KMS-11 (cell line): Measurements from ENCODE around the gene NOL4L.
"Not testable (repeated sequence)": the region's sequence is repeated elsewhere in the genome, so short reads cannot be mapped to it uniquely, and the experiment has no call there.

ENCODE experiments used
- H2AFZ ChIP-seq: fragments of 200-600 bp; sonication (generic); 2 replicates; pipeline ENCODE4 v1.6.1; 2016; ENCODE audit warnings: antibody characterized with exemption, mixed run types, low read depth
- H3K27ac ChIP-seq: fragments of 200-600 bp; sonication (generic); 2 replicates; pipeline ENCODE4 v1.6.1; 2016; ENCODE audit warnings: mild to moderate bottlenecking, mixed run types
- H3K27me3 ChIP-seq: fragments of 200-600 bp; sonication (generic); 2 replicates; pipeline ENCODE4 v1.6.1; 2017; ENCODE audit warnings: mild to moderate bottlenecking, low read depth, mixed run types, moderate library complexity; ENCODE audit not compliant: insufficient read depth
- H3K36me3 ChIP-seq: fragments of 200-600 bp; sonication (generic); 2 replicates; pipeline ENCODE4 v1.6.1; 2017; ENCODE audit warnings: mild to moderate bottlenecking, mixed run types; ENCODE audit not compliant: insufficient read depth
- H3K4me1 ChIP-seq: fragments of 200-600 bp; sonication (generic); 2 replicates; pipeline ENCODE4 v1.6.1; 2016; ENCODE audit warnings: mild to moderate bottlenecking, low read depth, mixed run types; ENCODE audit not compliant: poor library complexity, severe bottlenecking
- H3K4me2 ChIP-seq: fragments of 200-600 bp; sonication (generic); 2 replicates; pipeline ENCODE4 v1.7.0; 2016; ENCODE audit warnings: mild to moderate bottlenecking, mixed run types
- H3K4me3 ChIP-seq: fragments of 200-600 bp; sonication (generic); IDR thresholded peaks from 2 replicates; pipeline ENCODE4 v1.6.1; 2017; ENCODE audit warnings: low read depth, low read length, mixed read lengths; ENCODE audit not compliant: insufficient read depth
- H3K79me2 ChIP-seq: fragments of 200-600 bp; sonication (generic); 2 replicates; pipeline ENCODE4 v1.6.1; 2016; ENCODE audit warnings: low read depth, mixed run types; ENCODE audit not compliant: insufficient read depth
- H3K9ac ChIP-seq: fragments of 200-600 bp; sonication (generic); 2 replicates; pipeline ENCODE4 v1.6.1; 2016; ENCODE audit warnings: mild to moderate bottlenecking, mixed run types
- H4K20me1 ChIP-seq: fragments of 200-600 bp; sonication (generic); 2 replicates; pipeline ENCODE4 v1.6.1; 2016; ENCODE audit warnings: mild to moderate bottlenecking, mixed run types; ENCODE audit not compliant: insufficient read depth
- TF ChIP-seq, protein P1 (sequence below): fragments of 200-600 bp; sonication (generic); conservative IDR thresholded peaks from 2 replicates; pipeline ENCODE4 v1.6.1; 2017; ENCODE audit warnings: low read depth, mild to moderate bottlenecking, antibody characterized with exemption, low read length, moderate library complexity, mixed read lengths

NOL4L gene

GRCh38 chr20:32418376-32418775 lies 166.8 kb downstream of the NOL4L start:
- Histone ChIP-seq H3K27me3 (no peaks in the 10 kb centered on the region), H3K79me2 (peaks cover 25% of the 10 kb centered on the region; the same call in 1 of the 2 replicates), H4K20me1 (0 out of 2 replicates have a peak, but pooled peaks cover 7% of the 10 kb centered on the region), H2AFZ (no peak overlapping the region), H3K4me2 (no peak overlapping the region), H3K36me3 (no peaks in the 10 kb centered on the region), H3K4me1 (peaks cover 15% of the 10 kb centered on the region), H3K27ac (no peak overlapping the region), H3K9ac (no peak overlapping the region), H3K4me3 (no peak overlapping the region)
- TF ChIP-seq, protein P1, sequence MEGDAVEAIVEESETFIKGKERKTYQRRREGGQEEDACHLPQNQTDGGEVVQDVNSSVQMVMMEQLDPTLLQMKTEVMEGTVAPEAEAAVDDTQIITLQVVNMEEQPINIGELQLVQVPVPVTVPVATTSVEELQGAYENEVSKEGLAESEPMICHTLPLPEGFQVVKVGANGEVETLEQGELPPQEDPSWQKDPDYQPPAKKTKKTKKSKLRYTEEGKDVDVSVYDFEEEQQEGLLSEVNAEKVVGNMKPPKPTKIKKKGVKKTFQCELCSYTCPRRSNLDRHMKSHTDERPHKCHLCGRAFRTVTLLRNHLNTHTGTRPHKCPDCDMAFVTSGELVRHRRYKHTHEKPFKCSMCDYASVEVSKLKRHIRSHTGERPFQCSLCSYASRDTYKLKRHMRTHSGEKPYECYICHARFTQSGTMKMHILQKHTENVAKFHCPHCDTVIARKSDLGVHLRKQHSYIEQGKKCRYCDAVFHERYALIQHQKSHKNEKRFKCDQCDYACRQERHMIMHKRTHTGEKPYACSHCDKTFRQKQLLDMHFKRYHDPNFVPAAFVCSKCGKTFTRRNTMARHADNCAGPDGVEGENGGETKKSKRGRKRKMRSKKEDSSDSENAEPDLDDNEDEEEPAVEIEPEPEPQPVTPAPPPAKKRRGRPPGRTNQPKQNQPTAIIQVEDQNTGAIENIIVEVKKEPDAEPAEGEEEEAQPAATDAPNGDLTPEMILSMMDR = no peak

- Histone ChIP-seq H4K20me1 (0 out of 2 replicates have a peak, but pooled peaks cover 7% of the 10 kb centered on the region), H3K79me2 (peaks cover 22% of the 10 kb centered on the region; the same call in 1 of the 2 replicates), H3K4me1 (peaks cover 15% of the 10 kb centered on the region), H3K9ac (no peak overlapping the region), H3K4me3 (no peak overlapping the region), H3K4me2 (no peak overlapping the region), H3K27me3 (no peaks in the 10 kb centered on the region), H3K27ac (no peak overlapping the region), H2AFZ (no peak overlapping the region), H3K36me3 (no peaks in the 10 kb centered on the region)
- TF ChIP-seq, protein P1 = no peak
These were observed 168.9 kb downstream of the NOL4L start for GRCh38 chr20:32416206-32416605.

DNA sequence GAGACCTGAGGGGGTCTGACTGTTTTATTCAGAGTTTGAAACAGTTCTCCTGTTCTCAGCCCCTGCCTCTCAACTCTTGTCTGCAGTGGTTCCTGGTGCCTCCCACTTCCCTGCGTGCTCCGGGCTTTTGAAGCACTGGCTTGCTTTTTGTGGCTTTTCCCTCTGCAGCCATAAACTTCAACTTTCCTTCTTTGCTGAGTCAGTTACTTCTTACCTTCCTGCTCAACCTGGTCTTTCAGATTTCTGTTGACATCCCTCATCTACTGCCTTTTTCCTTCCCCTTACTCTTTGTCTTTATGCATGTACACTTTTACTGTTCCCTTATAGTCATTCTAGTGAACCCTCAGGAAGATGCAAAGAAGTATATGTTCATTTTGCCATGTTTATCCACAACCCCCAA lies 169.6 kb downstream of the NOL4L start:
- H3K4me3 ChIP-seq = no peak overlapping the region
- no peaks in the 10 kb centered on the region for H3K27me3 ChIP-seq
- no peak overlapping the region for H3K4me2 ChIP-seq
- H3K9ac ChIP-seq = no peak overlapping the region
- peaks cover 22% of the 10 kb centered on the region; the same call in 1 of the 2 replicates for H3K79me2 ChIP-seq
- TF ChIP-seq, protein P1 = no peak
- H4K20me1 ChIP-seq = 0 out of 2 replicates have a peak, but pooled peaks cover 7% of the 10 kb centered on the region
- no peak overlapping the region for H3K27ac ChIP-seq
- no peak overlapping the region for H2AFZ ChIP-seq
- no peaks in the 10 kb centered on the region for H3K36me3 ChIP-seq
- H3K4me1 ChIP-seq = peaks cover 15% of the 10 kb centered on the region

DNA sequence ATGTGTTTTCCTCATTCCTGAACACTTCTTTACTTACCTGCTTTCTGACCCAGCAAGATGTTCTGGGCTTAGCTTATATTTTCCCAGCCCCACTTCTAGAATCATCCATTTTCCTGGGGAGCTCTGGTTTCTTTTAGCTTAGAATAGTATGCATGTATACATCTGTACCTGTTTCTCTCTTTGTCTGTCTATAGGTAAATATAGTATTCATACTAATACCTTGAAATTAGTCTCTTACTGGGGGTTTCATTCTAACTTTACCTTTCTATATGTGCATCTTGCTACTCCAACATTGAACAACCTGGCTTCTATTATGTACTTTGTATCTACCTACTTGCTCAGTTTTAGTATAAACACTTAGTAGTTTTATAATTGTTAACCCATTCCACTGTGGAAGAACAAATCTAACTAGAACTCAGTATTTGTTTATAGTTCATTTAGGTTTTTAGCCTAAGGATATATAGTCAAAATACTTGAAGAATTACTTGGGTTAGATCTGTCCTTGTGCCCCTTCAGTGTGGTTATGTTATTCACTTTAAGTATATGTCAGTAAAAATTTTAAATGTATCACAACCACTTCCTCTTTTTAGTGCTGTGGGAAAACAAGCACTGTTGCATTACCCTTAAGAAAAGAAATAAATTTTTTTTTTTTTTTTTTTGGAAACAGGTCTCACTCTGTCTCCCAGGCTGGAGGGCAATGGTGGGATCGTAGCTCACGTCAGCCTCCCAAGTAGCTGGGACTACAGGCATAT lies 173.0 kb downstream of the NOL4L start:
- H3K27me3 ChIP-seq = no peaks in the 10 kb centered on the region
- H3K9ac ChIP-seq = no peak overlapping the region
- no peak overlapping the region for H2AFZ ChIP-seq
- peaks cover 19% of the 10 kb centered on the region; the same call in 1 of the 2 replicates for H3K79me2 ChIP-seq
- no peak overlapping the region for H3K4me2 ChIP-seq
- peaks cover 23% of the 10 kb centered on the region for H3K4me1 ChIP-seq
- H3K36me3 ChIP-seq = no peaks in the 10 kb centered on the region
- H4K20me1 ChIP-seq = peaks cover 7% of the 10 kb centered on the region; the same call in 1 of the 2 replicates
- H3K4me3 ChIP-seq = no peak overlapping the region
- H3K27ac ChIP-seq = no peak overlapping the region
- TF ChIP-seq, protein P1 = no peak

- not testable (repeated sequence) for H3K27ac ChIP-seq, H3K4me1 ChIP-seq, H3K27me3 ChIP-seq, H2AFZ ChIP-seq, H4K20me1 ChIP-seq, H3K4me3 ChIP-seq, H3K4me2 ChIP-seq, H3K36me3 ChIP-seq, H3K9ac ChIP-seq
- peaks cover 20% of the 10 kb centered on the region; the same call in 1 of the 2 replicates for H3K79me2 ChIP-seq
These were observed 177.9 kb downstream of the NOL4L start for GRCh38 chr20:32407131-32407750.
